ENCODE measurements around the gene GXYLT2. TPM values are rescaled to one million over a fixed set of nuclear protein-coding genes. Genes with fewer than 3 reads are reported as not detected.

The GXYLT2 gene
- total and polyA plus RNA-seq, 2 experiments from 2014 or later = 2.0 to 5.8 TPM

GRCh38 chr3:72904163-72904562 lies 16.3 kb downstream of the GXYLT2 start:
- H3K9me3 Mint-ChIP-seq = peaks cover 3% of the 10 kb centered on the region; the same call in 1 of the 3 replicates
- no peak overlapping the region for H3K4me3 Mint-ChIP-seq
- Histone ChIP-seq H3K4me2 (no peak overlapping the region), H3K9me2 (ENCODE audit: insufficient read depth) (no peaks in the 10 kb centered on the region), H3K36me3 (ENCODE audit: insufficient read depth) (no peaks in the 10 kb centered on the region), H2AFZ (no peak overlapping the region), H3K4me3 (no peak overlapping the region), H3K79me2 (replicated peaks; ENCODE audit: insufficient read depth) (no peaks in the 10 kb centered on the region), H3K4me1 (ENCODE audit: insufficient read depth) (no peaks in the 10 kb centered on the region), H3F3A (replicated peaks; ENCODE audit: low read depth) (no peaks in the 10 kb centered on the region), H3K27me3 (ENCODE audit: insufficient read depth) (no peaks in the 10 kb centered on the region), H4K20me1 (replicated peaks; ENCODE audit: insufficient read depth) (no peaks in the 10 kb centered on the region), H3K27ac (ENCODE audit: low read depth) (no peak overlapping the region)
- H3K36me3 Mint-ChIP-seq (ENCODE audit: low read depth) = no peaks in the 10 kb centered on the region
- no peak overlapping the region for H3K27ac Mint-ChIP-seq
- no peak for ATAC-seq
- TF ChIP-seq JUNB (IDR thresholded peaks at IDR 0.05; ENCODE audit: unreplicated experiment) (no peak), EZH2phosphoT487 (IDR thresholded peaks at IDR 0.05; ENCODE audit: unreplicated experiment) (no peak), ETS1 (IDR thresholded peaks at IDR 0.05) (no peak), EZH2 (IDR thresholded peaks at IDR 0.05; ENCODE audit: low read depth, unreplicated experiment) (no peak)
- peaks cover 4% of the 10 kb centered on the region; the same call in 1 of the 3 replicates for H3K4me1 Mint-ChIP-seq
- DNase-seq (ENCODE audit: low spot score) = no peak
- peaks cover 4% of the 10 kb centered on the region for H3K27me3 Mint-ChIP-seq (ENCODE audit: insufficient read depth, low read depth, poor library complexity)

- H3F3A ChIP-seq (replicated peaks; ENCODE audit: low read depth) = no peaks in the 10 kb centered on the region
- no peaks in the 10 kb centered on the region for H3K27me3 ChIP-seq (ENCODE audit: insufficient read depth)
- H3K9me2 ChIP-seq (ENCODE audit: insufficient read depth) = no peaks in the 10 kb centered on the region
- ATAC-seq = peak; percentile 57; the same call in 2 of the 3 replicates
- H3K4me3 Mint-ChIP-seq = no peak overlapping the region
- peaks cover 5% of the 10 kb centered on the region for H3K27me3 Mint-ChIP-seq (ENCODE audit: insufficient read depth, low read depth, poor library complexity)
- no peaks in the 10 kb centered on the region for H3K36me3 Mint-ChIP-seq (ENCODE audit: low read depth)
- H3K27ac ChIP-seq (ENCODE audit: low read depth) = no peak overlapping the region
- no peaks in the 10 kb centered on the region for H3K36me3 ChIP-seq (ENCODE audit: insufficient read depth)
- no peak overlapping the region for H2AFZ ChIP-seq
- H3K4me1 ChIP-seq (ENCODE audit: insufficient read depth) = no peaks in the 10 kb centered on the region
- no peak overlapping the region for H3K27ac Mint-ChIP-seq
- DNase-seq (ENCODE audit: low spot score) = no peak
- H3K4me2 ChIP-seq = no peak overlapping the region
- no peak overlapping the region for H3K4me3 ChIP-seq
- peaks cover 3% of the 10 kb centered on the region; the same call in 1 of the 3 replicates for H3K9me3 Mint-ChIP-seq
- H3K79me2 ChIP-seq (replicated peaks; ENCODE audit: insufficient read depth) = no peaks in the 10 kb centered on the region
- H3K4me1 Mint-ChIP-seq = peaks cover 4% of the 10 kb centered on the region; the same call in 1 of the 3 replicates
- H4K20me1 ChIP-seq (replicated peaks; ENCODE audit: insufficient read depth) = no peaks in the 10 kb centered on the region
- TF ChIP-seq POLR2AphosphoS5 (IDR thresholded peaks at IDR 0.05; ENCODE audit: low read depth) (no peak), REST (IDR thresholded peaks at IDR 0.05; ENCODE audit: unreplicated experiment) (no peak), EZH2phosphoT487 (IDR thresholded peaks at IDR 0.05; ENCODE audit: unreplicated experiment) (no peak), ZNF114 (CRISPR knock-in tag; IDR thresholded peaks at IDR 0.05) (no peak), STAT1 (IDR thresholded peaks at IDR 0.05; ENCODE audit: unreplicated experiment) (no peak), ZNF462 (CRISPR knock-in tag; IDR thresholded peaks at IDR 0.05) (no peak), ETS1 (IDR thresholded peaks at IDR 0.05) (no peak), JUNB (IDR thresholded peaks at IDR 0.05; ENCODE audit: unreplicated experiment) (no peak), CREB1 (CRISPR knock-in tag; IDR thresholded peaks at IDR 0.05; ENCODE audit: low read depth) (no peak)
Measured at GRCh38 chr3:72906154-72906553, 18.3 kb downstream of the GXYLT2 start.

All from GM23338 (cell line).